Heart right ventricle (tissue), 16 donors: ENCODE data around the gene ZNF550. TPM values are rescaled to one million over a fixed set of nuclear protein-coding genes. Genes with fewer than 3 reads are reported as not detected.
"Not testable (repeated sequence)": the region's sequence is repeated elsewhere in the genome, so short reads cannot be mapped to it uniquely, and the experiment has no call there.

Source experiments
- ATAC-seq, 8 donors: fragments of 200-7000 bp; cut with Tn5 transposase; one replicate each; pipeline ENCODE4 v1.9.1; 2020; ENCODE audit warnings: mild to moderate bottlenecking in 8 of 8, moderate library complexity in 8 of 8, moderate number of reproducible peaks in 1 of 8
- DNase-seq, 2 donors: peaks; one replicate each; pipeline ENCODE4 v3.0.0-alpha.2; 2020
- H3K27ac ChIP-seq, 10 donors: fragments of 200-600 bp; sonication (generic) in 2 of 10; one replicate each; pipeline versions ENCODE4 v1.5.0 to v1.8.0; 2020 to 2022; ENCODE audit warnings: mild to moderate bottlenecking in 3 of 10
- H3K27me3 ChIP-seq, 7 donors: fragments of 200-600 bp; one replicate each; pipeline ENCODE4 v1.8.0; 2021 to 2022; ENCODE audit warnings: mild to moderate bottlenecking in 2 of 7
- H3K36me3 ChIP-seq, 9 donors: fragments of 200-600 bp; sonication (generic) in 1 of 9; one replicate each; pipeline versions ENCODE4 v1.5.0 to v1.8.0; 2020 to 2022; ENCODE audit warnings: mild to moderate bottlenecking in 2 of 9
- H3K4me1 ChIP-seq, 9 donors: fragments of 200-600 bp; sonication (generic) in 1 of 9; one replicate each; pipeline versions ENCODE4 v1.5.0 to v1.8.0; 2020 to 2022; ENCODE audit warnings: mild to moderate bottlenecking in 4 of 9
- H3K4me3 ChIP-seq, 10 donors: fragments of 200-600 bp; sonication (generic) in 2 of 10; one replicate each; pipeline versions ENCODE4 v1.5.0 to v1.8.0; 2020 to 2022; ENCODE audit warnings: mild to moderate bottlenecking in 7 of 10, moderate library complexity in 2 of 10
- H3K9me3 ChIP-seq, 11 donors: fragments of 200-600 bp in 10 of 11; sonication (generic) in 2 of 11; one replicate each; pipeline versions ENCODE4 v1.5.0 to v1.8.0; 2013 to 2022; ENCODE audit warnings: mild to moderate bottlenecking in 2 of 11, control low read depth in 1 of 11, moderate library complexity in 1 of 11
- CTCF ChIP-seq, 9 donors: fragments of 200-600 bp; sonication (generic) in 2 of 9; IDR thresholded peaks; one replicate each; pipeline versions ENCODE4 v1.5.0 to v1.8.0; 2021 to 2022; ENCODE audit warnings: antibody characterized with exemption in 9 of 9, mild to moderate bottlenecking in 5 of 9, moderate library complexity in 1 of 9
- WGBS, 2 donors: extraction: QIAGEN DNeasy Blood & Tissue Kit; methylation state at CpG; one replicate each; pipeline ENCODE4 v1.1.7; 2013; ENCODE audit warnings: inconsistent platforms in 1 of 2; 5-methylcytosine and 5-hydroxymethylcytosine counted together
- intact Hi-C, 10 donors: fragments of 100-400 bp; cut with DNase I; formaldehyde crosslinking; loops; one replicate each; pipeline versions ENCODE4 v1.11.1 to v1.14.2; 2022
- polyA plus RNA-seq, 2 donors: library from polyadenylated mRNA; stranded (reverse); fragments of 200-250 nt; gene quantifications; one replicate each; pipeline ENCODE4 v1.2.3, GENCODE V29; 2013
- total RNA-seq, 10 donors: library from RNA; stranded (reverse); fragmentation: NEBNext Ultra II Directional in 3 of 10; extraction: Animal tissue kit (Norgen Biotek cat#: 25700) in 3 of 10; gene quantifications; one replicate each; pipeline versions ENCODE4 v1.2.1 to v1.2.4, GENCODE V29; 2021 to 2023
- donor health status: Arrhythmogenic right ventricular cardiomyopathy.
- donor health status: ischemic (EF 13 %, LVEDD 7.1; RV severe dilation, severe dysfunction).
- donor health status: healthy with polysubstance abuse.
- donor health status: DM: no; HTN: yes; CAD: no.
- donor health status: DM: no; HTN: no; CAD: no.
- donor health status: ischemic (EF 25% LVEDD 6.9; RV normal size, moderate dysfunction).
- donor health status: ischemic (EF 25% LVEDD 5.7; RV mildly dilated, moderate dysfunction).
- donor health status: healthy.
- donor health status: DM: yes; HTN: yes; CAD: no.
- donor health status: Ischemic cardiomyopathy.
- donor health status: ischemic (EF 35%, LVEDD 5.7; RV mildly dilated, moderate dysfunction).
- donor health status: nonischemic (EF 11% LVEDD 7.7; RV severe dilation, severe dysfunction).
- donor health status: DM: yes; HTN: yes; CAD: no.
- donor health status: PGD.
- donor health status: ischemic (EF 29% LVEDD 5.4; RV normal size, mild dysfunction).
- donor health status: nonischemic (EF 23%, LVEDD 6.1; RV moderate dilation, normal function).

The ZNF550 gene
- total and polyA plus RNA-seq, 12 donors: 3.3 to 9.7 (median 7.3) TPM

DNA sequence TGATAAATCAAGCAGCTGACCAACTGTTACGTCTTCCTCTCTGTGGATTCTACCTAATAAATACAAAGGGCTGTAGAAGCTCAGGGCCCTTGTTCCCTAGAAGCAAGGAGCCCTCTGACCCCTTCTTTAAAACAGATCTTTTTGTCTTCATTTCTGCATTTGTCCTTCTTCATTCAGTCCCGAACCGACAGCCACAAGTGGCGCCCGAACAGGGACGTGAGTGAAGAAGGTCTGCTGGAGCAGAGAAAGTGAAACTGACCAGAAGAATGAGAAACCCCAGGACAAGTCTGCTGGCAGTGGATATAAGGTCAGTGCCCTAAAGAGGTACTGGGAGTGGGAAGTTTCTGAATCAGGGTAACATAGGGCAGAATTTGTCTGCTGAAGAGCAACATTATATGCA lies 46.8 kb downstream of the ZNF550 start:
- Histone ChIP-seq H3K9me3 (peaks cover 3 to 100% (median 49%) of the 10 kb centered on the region in 11 donors), H3K4me1 (no peaks in the 10 kb centered on the region), H3K36me3 (peaks cover 0 to 97% (median 39%) of the 10 kb centered on the region in 9 donors), H3K27ac (no peak overlapping the region), H3K4me3 (no peak overlapping the region), H3K27me3 (no peaks in the 10 kb centered on the region)
- no peak for ATAC-seq
- no peak for DNase-seq
- no peak for TF ChIP-seq CTCF (IDR thresholded peaks at IDR 0.05)
- intact Hi-C loops: no loop called here
- WGBS, 2 donors: 97 to 98% methylated on average over 6 of the region's 6 CpGs

GRCh38 chr19:57511484-57511883 lies 48.2 kb downstream of the ZNF550 start:
- ATAC-seq (no peak), DNase-seq (no peak)
- no peaks in the 10 kb centered on the region for H3K27me3 ChIP-seq
- no peak for TF ChIP-seq CTCF (IDR thresholded peaks at IDR 0.05)
- H3K27ac ChIP-seq: no peak overlapping the region
- peaks cover 3 to 100% (median 49%) of the 10 kb centered on the region in 11 donors for H3K9me3 ChIP-seq
- no peak overlapping the region for H3K4me3 ChIP-seq
- H3K36me3 ChIP-seq: peaks cover 0 to 97% (median 50%) of the 10 kb centered on the region in 9 donors
- intact Hi-C loops: no loop called here
- H3K4me1 ChIP-seq: no peaks in the 10 kb centered on the region

DNA sequence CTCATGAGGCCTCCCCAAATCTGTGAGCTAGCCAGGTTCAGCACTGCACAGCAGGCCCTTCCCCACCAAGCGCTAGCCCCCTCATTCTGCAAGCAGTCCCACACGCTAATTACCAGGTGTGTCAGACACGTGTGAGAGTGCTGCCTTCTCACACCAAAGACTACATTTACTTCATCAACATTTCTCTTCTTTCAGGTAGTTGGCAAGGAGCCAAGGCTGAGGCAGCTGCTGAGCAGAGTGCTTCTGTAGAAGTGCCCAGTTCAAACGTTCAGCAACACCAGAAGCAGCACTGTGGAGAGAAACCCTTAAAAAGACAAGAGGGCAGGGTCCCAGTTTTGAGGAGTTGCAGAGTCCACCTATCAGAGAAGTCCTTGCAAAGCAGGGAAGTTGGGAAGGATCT lies 53.5 kb downstream of the ZNF550 start:
- no peak for ATAC-seq
- Histone ChIP-seq H3K9me3 (peaks cover 0 to 94% (median 21%) of the 10 kb centered on the region in 11 donors), H3K27me3 (no peaks in the 10 kb centered on the region), H3K4me1 (peaks cover 0 to under 1% (median 0%) of the 10 kb centered on the region in 9 donors), H3K4me3 (no peak overlapping the region), H3K27ac (no peak overlapping the region), H3K36me3 (peaks cover 0 to 80% (median 42%) of the 10 kb centered on the region in 9 donors)
- 61 to 79% methylated on average over 4 of the region's 4 CpGs for WGBS, 2 donors
- TF ChIP-seq CTCF (IDR thresholded peaks at IDR 0.05): no peak
- intact Hi-C loops: no loop called here
- no peak for DNase-seq

GRCh38 chr19:57500400-57500799 lies 59.3 kb downstream of the ZNF550 start:
- H3K27me3 ChIP-seq, H3K27ac ChIP-seq, H3K4me1 ChIP-seq, DNase-seq: not testable (repeated sequence)
- Histone ChIP-seq H3K36me3 (peaks cover 0 to 32% (median 6%) of the 10 kb centered on the region in 9 donors), H3K4me3 (peak overlapping the region in 9 of 10 donors; percentile 70 to 99 (median 87)), H3K9me3 (peaks cover 0 to 80% (median 0%) of the 10 kb centered on the region in 11 donors)
- peak in 7 of 8 donors; percentile 3 to 62 (median 33) for ATAC-seq
- 0% methylated on average over 1 of the region's 4 CpGs for WGBS, 2 donors
- intact Hi-C loops: loop anchor here in 1 of 10 donors (5.0 kb wide), 1 partner anchor 63 kb away; the partner anchor contains the start of gene ZNF749

DNA sequence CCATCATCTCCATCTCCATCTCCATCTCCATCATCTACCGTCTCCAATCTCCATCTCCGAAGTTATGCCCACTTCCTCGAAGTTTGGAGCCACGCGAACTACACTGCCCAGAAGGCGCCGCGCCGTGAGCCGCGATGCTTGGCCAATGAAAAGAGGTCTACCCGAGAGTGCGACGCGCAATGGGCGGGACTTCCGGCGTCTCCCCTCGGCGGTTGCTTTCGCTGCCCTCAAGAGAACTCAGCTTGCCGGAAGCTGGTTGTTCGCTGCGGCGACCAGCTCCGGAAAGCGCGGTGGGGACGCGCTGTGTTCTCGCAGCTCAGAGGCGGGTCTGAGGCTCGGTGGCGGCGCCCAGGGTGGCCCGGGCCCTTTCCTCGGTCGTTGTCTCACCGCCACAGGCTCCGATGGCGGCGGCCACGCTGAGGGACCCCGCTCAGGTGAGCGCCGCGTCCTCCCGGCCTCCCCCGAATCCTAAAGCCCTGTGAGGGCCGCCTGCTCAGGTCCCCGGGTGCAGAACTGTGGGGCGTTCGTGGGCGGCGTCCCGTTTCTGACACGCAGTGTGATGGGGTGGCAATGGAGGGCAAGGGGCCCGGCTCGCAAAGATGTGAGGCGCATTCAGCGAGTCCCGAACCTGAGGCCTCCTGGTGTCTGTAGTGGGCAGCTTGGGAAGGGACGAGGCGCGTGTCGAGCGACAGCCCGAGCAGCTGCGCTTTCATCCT lies 59.8 kb downstream of the ZNF550 start, which contains the start of gene ZNF773:
ZNF773 (plus strand) TSS at position 259 of the 716 bp plus-strand sequence; CDS start at position 402, 143 bp downstream.
- Histone ChIP-seq H3K4me3 (peak within 1 kb of the TSS; percentile 70 to 99 (median 88)), H3K36me3 (peaks cover 0 to 29% (median under 1%) of the 10 kb centered on the region in 9 donors), H3K27ac (peak within 1 kb of the TSS; percentile 60 to 96 (median 92)), H3K9me3 (peaks cover 0 to 82% (median 0%) of the 10 kb centered on the region in 11 donors)
- intact Hi-C loops: loop anchor here in 1 of 10 donors (5.0 kb wide), 1 partner anchor 63 kb away; the partner anchor contains the start of gene ZNF749
- not testable (repeated sequence) for H3K27me3 ChIP-seq, H3K4me1 ChIP-seq
- 0 to 1% methylated on average over 57 to 60 of the region's 69 CpGs for WGBS, 2 donors
- ATAC-seq (peak; percentile 99 to 100 (median 100)), DNase-seq (peak; percentile 97 to 98)

DNA sequence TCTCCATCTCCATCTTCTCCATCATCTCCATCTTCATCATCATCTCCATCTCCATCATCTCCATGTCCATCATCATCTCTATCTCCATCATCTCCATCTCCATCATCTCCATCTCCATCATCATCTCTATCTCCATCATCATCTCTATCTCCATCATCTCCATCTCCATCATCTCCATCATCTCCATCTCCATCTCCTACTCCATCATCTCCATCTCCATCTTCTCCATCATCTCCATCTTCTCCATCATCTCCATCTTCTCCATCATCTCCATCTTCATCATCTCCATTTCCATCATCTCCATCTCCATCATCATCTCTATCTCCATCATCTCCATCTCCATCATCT lies 60.4 kb downstream of the ZNF550 start:
- intact Hi-C loops, H3K27ac ChIP-seq, H3K4me1 ChIP-seq, ATAC-seq, DNase-seq, H3K27me3 ChIP-seq: not testable (repeated sequence)
- Histone ChIP-seq H3K4me3 (peak overlapping the region in 3 of 10 donors; percentile 70 to 99 (median 91)), H3K9me3 (peaks cover 0 to 85% (median 0%) of the 10 kb centered on the region in 11 donors), H3K36me3 (peaks cover 0 to 29% (median 0%) of the 10 kb centered on the region in 9 donors)

DNA sequence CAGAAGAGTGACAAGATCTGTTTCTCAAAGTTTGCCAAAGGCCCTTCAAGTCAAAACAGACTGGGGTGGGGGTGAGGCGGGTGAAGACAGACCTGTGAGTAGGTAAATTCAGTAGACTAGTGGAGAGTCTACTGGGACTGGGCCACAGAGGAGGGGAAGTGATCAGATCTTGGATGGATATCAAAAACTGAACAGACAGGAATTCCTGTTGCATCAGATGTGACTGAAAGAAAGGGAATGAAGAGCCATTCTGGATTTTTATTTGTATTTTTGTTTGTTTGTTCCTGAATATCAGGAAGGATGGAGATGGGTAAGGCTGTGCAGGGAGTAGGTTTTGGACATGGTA lies 71.4 kb downstream of the ZNF550 start:
- peak in 6 of 8 donors; percentile 19 to 50 (median 28) for ATAC-seq
- WGBS, 2 donors: no CpG with 5 or more reads among the region's 1 CpG
- Histone ChIP-seq H3K9me3 (peaks cover 0 to 21% (median 0%) of the 10 kb centered on the region in 11 donors), H3K4me1 (peaks cover 6 to 11% (median 8%) of the 10 kb centered on the region in 9 donors), H3K4me3 (peak overlapping the region in 7 of 10 donors; percentile 14 to 100 (median 33)), H3K36me3 (peaks cover 0 to 33% (median 14%) of the 10 kb centered on the region in 9 donors)
- H3K27me3 ChIP-seq, DNase-seq, intact Hi-C loops, H3K27ac ChIP-seq: not testable (repeated sequence)
